ACHN (cell line): ENCODE results near the gene KIAA0232.

Source experiments
- DNase-seq: peaks from one replicate; pipeline ENCODE4 v3.0.0-alpha.2; 2015
- in situ Hi-C: cut with HindIII; loops from 2 replicates; pipeline ENCODE4 v1.10.0; 2017; ENCODE audit warnings: low sequenced_read_pairs, low pct_ligation_motif_present, low pct_unique_long_range_greater_than_20kb

The KIAA0232 gene

DNA sequence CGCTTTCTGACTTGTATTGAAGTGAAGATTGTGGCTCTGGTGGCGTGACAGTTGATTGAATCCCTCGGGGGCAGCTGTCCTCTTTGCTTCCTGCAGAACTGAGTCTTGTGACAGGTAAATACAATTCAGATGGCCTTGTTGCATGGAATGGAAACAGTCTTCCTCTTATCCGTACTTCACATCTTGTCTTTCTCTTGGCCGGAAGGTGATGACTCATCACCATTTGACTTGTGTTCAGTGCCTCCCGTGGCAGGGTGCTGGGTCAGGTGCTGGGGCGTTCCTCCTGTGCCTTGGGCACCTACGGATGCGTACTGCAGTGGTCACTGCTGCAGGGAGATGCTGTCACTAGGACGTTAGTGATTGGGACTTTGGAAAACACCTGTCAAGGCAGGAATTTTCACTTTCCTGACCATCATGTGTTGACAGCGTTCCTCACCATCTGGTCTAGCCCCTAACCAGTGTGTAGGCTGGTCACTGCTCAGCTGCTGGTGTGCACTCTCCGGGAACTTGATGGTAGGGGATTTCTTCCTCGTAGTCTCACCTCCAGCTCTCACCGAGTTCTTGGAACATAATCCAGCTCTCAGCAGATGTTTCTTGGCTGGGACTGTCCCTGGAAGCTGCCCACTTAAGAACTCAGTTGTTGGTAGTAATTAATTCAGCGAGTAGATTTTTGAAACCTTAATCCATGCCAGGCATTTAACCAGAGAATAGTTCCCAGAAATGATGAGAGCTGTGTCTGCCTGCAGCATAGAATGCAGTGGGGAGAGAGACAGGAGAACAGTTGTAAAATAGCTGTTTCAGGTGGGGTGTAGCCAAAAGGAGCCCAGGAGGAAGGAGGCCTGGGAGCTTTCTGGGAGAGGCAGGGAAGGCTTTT is 134.3 kb downstream of the KIAA0232 start:
- peak; percentile 35 for DNase-seq
- in situ Hi-C loops, result no loop called here

DNA sequence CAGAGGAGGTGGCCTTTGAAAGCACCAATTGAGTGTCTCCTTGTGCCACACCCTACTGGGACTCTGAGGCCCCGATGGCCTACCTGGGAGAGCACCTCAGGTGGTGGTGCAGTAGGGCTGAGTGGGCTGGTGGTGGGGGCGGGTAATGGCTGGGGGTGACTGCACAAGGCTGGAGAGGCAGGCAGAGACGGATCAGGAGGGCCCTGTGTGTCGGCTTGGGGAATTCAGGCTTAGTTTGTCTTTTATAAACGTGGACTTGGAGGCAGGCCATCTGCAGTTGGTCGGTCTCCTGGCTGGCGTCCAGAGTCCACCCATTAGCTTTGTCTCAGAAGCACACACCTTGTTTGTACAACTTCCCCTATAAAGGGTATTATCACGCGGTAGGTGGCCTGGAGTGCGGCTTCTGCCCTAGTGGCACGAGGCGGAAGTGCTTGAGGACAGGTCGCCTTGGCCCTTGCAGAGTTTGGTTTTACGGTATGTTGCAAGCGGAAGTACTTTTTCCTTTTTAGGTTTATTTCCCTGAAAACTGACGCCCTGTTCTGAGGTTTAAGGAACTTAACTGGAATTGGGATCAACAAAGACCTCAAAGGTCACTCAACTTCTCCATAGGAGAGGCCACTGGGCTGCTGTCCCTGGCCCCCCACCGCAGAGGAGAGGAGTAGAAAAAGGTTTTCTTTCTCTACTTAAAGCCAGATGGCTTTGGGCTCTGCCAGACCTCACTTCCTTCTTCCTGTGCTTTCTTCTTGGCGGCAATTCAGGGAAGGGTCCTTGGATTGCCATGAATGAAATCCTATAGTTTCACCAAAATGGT is 135.1 kb downstream of the KIAA0232 start:
- DNase-seq, result no peak
- in situ Hi-C loops, result no loop called here

DNA sequence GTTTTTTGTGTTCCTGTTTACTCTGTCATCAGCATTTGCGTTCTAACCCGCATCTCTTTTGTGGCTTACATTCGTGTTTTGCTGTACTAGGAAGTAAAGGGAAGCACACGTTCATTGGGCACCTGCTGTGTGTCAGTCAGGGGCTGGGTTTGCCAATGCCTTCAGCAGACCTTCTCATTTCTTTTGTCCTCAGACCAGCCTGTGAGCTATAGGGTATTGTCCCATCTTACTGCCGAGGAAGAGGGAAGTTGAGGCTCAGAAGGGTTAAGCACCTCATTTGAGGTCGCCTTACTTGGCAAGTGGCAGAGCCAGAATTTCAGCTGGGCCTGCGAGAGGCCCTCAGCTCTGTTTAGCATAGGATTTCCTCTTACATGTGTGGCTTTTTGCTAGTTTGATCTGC is 135.8 kb downstream of the KIAA0232 start:
- no peak for DNase-seq
- in situ Hi-C loops, result no loop called here

GRCh38 chr4:6920171-6920570 is 137.6 kb downstream of the KIAA0232 start:
- no peak for DNase-seq
- in situ Hi-C loops, result no loop called here

- no peak for DNase-seq
- in situ Hi-C loops, result no loop called here
Observed at GRCh38 chr4:6923507-6923906, 141.0 kb downstream of the KIAA0232 start.

DNA sequence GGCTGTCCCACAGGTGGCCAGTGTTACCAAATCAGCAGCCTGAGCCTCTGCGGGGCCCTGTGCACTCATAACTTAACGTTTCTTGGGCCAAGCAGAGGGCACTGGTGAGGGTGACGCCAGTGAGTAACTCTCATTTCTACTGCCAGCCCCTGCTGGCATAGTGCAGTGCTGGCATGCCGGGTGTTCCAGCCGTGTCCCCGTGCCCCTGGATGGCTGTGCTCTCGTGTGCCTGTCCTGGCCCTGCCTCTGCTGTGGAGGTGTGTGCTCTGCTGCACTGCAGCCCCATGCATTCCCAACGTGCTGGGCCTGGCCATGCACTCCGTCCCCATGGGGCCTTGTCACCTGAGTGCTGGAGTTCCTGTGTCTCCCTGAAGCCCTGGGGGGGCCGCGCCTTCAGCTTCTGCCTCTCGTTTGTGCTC is 141.8 kb downstream of the KIAA0232 start:
- DNase-seq, result no peak
- in situ Hi-C loops, result no loop called here

DNA sequence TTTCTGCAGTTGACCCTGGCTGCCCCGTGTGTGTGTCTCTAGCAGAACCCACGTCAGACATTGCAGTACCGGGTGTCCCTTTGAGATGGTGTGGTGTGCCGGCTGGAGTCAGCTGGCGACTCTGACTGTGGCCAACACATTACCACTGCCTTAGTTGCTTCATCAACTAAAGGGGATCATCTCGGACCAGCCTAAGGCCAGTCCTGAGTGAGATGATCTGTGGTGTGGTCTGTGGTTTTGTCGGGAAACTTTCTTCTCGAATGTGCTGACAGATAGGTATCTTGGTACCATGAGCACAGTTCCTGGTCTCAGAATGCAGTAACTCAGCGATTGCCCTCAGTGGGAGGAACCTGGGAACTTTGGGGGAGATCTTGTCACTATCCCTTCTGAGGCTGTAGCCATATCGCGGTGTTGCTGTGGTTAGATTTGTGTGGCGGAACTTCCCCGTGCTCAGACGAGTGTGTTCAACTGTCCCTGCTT is 142.9 kb downstream of the KIAA0232 start:
- in situ Hi-C loops, result no loop called here

GRCh38 chr4:6926081-6926480 is 143.6 kb downstream of the KIAA0232 start:
- in situ Hi-C loops, result no loop called here
- DNase-seq, result no peak

More for the DNA sequence above, 142.9 kb downstream of the KIAA0232 start:
- no peak for DNase-seq

GRCh38 chr4:6926681-6927478 is 144.4 kb downstream of the KIAA0232 start:
- in situ Hi-C loops, result no loop called here
- DNase-seq, result no peak

GRCh38 chr4:6928081-6928480 is 145.6 kb downstream of the KIAA0232 start:
- DNase-seq, result no peak
- in situ Hi-C loops, result no loop called here

DNA sequence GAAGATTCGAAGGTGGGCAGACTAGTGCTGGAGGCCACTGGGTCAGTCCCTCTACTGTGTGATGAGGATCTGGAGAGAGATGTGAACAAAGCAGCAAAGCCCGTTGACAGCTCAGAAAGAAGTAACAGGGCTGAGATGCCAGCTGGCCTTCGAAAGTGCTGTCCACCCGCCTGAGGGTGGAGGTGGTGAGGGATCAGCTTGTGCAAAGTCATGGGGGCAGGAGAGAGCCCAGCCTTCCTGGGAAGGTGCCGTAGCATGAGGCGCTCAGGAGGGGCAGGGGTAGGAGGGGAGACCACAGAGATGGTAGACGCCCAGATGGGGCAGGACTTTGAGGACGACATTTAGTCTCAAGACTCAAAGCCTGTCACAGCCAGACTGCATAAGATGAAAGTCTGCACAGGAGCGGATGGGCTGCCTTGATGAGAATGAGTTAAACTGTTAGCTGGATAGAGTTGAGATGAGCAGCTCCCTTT is 146.8 kb downstream of the KIAA0232 start:
- DNase-seq, result no peak
- in situ Hi-C loops, result no loop called here

DNA sequence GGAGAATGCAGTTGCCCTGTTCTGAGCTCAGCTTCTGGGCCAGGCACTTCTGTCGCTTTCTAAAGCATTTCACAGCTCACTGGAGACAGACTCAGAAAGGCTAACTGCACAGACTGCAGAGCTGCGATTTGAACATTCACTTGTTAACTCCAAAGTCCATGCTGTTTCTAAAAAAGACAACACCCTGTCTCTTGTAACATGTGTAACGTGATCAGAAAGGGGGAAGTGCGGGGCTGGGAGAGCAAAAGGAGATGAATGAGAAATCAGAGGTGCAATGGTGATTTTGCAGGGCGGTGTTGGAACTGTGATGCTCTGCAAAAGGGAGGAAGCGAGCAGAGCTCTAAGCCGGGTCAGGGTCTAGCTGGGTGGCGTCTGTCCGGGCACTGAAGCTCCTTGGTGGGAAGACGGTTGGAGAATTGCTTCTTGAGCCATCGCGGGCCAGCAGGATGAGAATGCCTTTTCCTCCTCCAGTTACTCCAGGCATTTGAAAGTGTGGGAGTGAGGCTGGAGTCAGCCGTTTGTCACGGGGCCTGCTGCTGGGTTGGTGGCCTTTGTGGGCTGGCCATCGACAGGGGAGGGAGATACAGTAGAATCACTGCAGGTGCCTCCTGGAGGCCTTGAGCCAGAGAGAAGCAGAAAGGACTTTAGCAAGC is 147.4 kb downstream of the KIAA0232 start:
- DNase-seq, result no peak
- in situ Hi-C loops, result no loop called here

- no peak for DNase-seq
- in situ Hi-C loops, result no loop called here
Observed at GRCh38 chr4:6932475-6932874, 149.9 kb downstream of the KIAA0232 start.

GRCh38 chr4:6932918-6933317 is 150.4 kb downstream of the KIAA0232 start:
- DNase-seq, result no peak
- in situ Hi-C loops, result no loop called here
